Adrenal gland (tissue), 5 donors: ENCODE measurements around the gene ZKSCAN8.

Experiments
- CTCF ChIP-seq, 6 experiments: fragments of 450-650 bp in 4 of 6; fragments of 200-600 bp in 2 of 6; sonication (generic) in 1 of 6; IDR thresholded peaks; 1 replicate in 5 of 6; 2 replicates in 1 of 6; pipeline versions ENCODE4 v1.5.1 to v1.8.0; 2016 to 2021; ENCODE audit warnings: antibody characterized with exemption in 6 of 6, mild to moderate bottlenecking in 2 of 6, moderate library complexity in 1 of 6
- POLR2A ChIP-seq, 2 donors: fragments of 450-650 bp; IDR thresholded peaks; one replicate each; pipeline ENCODE4 v1.6.1; 2017; ENCODE audit warnings: antibody characterized with exemption in 2 of 2, mild to moderate bottlenecking in 2 of 2, moderate library complexity in 1 of 2
- donor health status: DM: no; HTN: no; CAD: no.

- TF ChIP-seq CTCF (IDR thresholded peaks at IDR 0.05), result no peak
- peak in 1 of 2 donors; percentile 28 for TF ChIP-seq POLR2A (IDR thresholded peaks at IDR 0.05)
Measured at GRCh38 chr6:28124350-28124970, 17.2 kb upstream of the ZKSCAN8 start, which contains the start of gene ZSCAN16.
